Ishikawa (cell line): ENCODE results near the gene DCAKD.

Experiments
- CEBPB ChIP-seq: IDR thresholded peaks from 2 replicates; pipeline ENCODE4 v1.6.1; 2012
- CREB1 ChIP-seq: IDR thresholded peaks from 2 replicates; pipeline ENCODE4 v1.6.1; 2012; ENCODE audit warnings: low read depth
- EGR1 ChIP-seq: IDR thresholded peaks from 2 replicates; pipeline ENCODE4 v1.6.1; 2012
- EP300 ChIP-seq: IDR thresholded peaks from 2 replicates; pipeline ENCODE4 v1.6.1; 2012; ENCODE audit warnings: borderline replicate concordance
- FOXM1 ChIP-seq: IDR thresholded peaks from 2 replicates; pipeline ENCODE4 v1.6.1; 2012; ENCODE audit warnings: low read depth, borderline replicate concordance
- NFIC ChIP-seq: IDR thresholded peaks from 2 replicates; pipeline ENCODE4 v1.6.1; 2012
- RAD21 ChIP-seq: IDR thresholded peaks from 2 replicates; pipeline ENCODE4 v1.6.1; 2012; ENCODE audit warnings: low read depth
- TAF1 ChIP-seq: IDR thresholded peaks from 2 replicates; pipeline ENCODE4 v1.6.1; 2012; ENCODE audit warnings: low read depth, mild to moderate bottlenecking
- TCF12 ChIP-seq: IDR thresholded peaks from 2 replicates; pipeline ENCODE4 v1.6.1; 2012; ENCODE audit warnings: low read depth
- TEAD4 ChIP-seq: IDR thresholded peaks from 2 replicates; pipeline ENCODE4 v1.6.1; 2012
- YY1 ChIP-seq: IDR thresholded peaks from 2 replicates; pipeline ENCODE4 v1.6.1; 2012; ENCODE audit warnings: low read depth
- ZBTB7A ChIP-seq: IDR thresholded peaks from 2 replicates; pipeline ENCODE4 v1.6.1; 2012; ENCODE audit warnings: low read depth
- TF ChIP-seq, protein P1 (sequence below): IDR thresholded peaks from 2 replicates; pipeline ENCODE4 v1.6.1; 2012
- TF ChIP-seq, protein P2 (sequence below): IDR thresholded peaks from 2 replicates; pipeline ENCODE4 v1.6.1; 2012; ENCODE audit warnings: low read depth, mild to moderate bottlenecking
- TF ChIP-seq, protein P3 (sequence below): IDR thresholded peaks from 2 replicates; pipeline ENCODE4 v1.6.1; 2012

DCAKD gene

DNA sequence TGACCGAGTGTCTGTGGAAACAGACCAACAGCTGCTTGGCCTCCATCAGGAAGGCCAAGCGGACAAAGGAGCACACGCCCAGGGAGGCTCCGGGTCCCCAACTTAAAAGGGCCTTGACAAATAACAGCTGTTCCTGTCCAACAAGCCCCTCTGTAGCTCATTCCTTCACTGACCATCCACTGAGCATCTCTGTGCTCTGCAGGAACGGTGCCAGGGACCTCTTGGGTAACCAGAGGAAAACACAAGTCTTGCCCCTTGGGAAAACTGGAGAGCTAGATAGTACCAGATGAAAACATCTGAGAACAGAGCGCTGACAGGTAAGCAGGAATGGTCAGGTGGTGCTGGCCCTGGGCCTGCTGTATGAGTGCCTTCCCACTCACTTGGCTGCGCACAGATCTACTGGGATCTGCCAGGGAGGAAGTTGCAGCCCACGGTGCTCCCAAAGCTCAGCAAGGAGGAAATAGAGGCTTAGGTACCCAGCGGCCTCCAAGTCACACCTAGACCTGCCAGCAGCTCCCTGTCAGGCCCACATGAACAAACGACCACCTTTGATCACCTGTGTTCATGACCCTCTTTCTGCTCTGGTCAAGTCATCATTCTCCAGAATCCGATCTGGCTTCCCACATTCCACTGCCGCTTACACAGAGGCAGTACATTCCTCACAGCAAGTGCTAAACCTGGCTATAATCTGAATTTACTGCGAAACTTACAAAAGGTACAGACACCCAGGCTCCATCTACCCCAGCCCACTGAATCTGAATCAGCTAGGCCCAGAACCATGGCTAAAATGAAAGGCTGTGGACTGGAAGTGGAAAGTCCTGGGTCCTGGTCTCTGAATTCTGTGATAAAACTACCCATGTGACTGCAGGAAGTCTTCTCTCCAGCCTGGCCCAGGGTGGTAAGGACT, 12.5 kb downstream of the DCAKD start:
- no peak for TF ChIP-seq CEBPB
- TF ChIP-seq FOXM1: no peak
- TF ChIP-seq TAF1: no peak
- TF ChIP-seq NFIC: no peak

DNA sequence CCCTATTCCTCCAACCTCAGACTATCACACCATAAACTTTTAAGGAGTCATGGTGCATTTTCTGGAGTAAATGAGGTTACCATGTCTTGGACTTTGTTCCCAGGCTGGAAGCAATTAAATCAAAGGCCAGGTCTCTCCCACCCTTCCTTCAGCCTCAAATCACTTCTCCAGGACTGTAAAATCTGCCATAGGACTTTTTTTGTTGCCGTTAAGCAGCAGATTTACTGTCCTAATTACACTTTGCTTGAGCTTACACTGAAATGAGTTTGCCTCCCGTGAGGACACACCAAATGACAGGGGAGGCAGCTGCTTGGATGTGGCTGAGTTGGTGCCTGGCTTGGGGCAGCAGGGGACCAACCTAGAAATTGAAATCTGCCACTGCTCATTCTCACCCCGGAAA, 14.7 kb downstream of the DCAKD start:
- TF ChIP-seq FOXM1 (no peak), NFIC (no peak), TAF1 (no peak)

DNA sequence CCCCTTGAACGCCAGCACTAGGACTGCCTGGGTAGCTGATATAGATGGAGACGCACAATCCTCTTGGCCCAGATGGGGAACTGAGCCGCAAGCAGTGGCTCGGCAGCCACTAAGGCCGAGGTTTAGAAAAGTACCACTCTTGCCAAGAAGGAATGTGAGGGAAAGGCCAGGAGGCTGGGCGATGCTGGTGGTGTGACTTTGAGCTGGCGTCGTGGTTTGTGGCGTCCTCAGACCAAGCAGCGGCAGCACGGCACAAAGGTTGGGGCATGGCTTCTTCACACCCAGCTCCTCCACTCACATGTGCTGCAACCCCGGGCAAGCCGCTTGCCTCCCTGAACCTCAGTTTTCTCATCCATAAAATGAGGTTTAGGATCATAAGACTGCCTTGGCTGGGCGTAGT, 15.6 kb downstream of the DCAKD start:
- TF ChIP-seq ZBTB7A (no peak), EP300 (no peak), TEAD4 (no peak), FOXM1 (no peak), YY1 (no peak), CEBPB (no peak), RAD21 (no peak), EGR1 (no peak), CREB1 (no peak), NFIC (no peak)
- TF ChIP-seq, protein P1, sequence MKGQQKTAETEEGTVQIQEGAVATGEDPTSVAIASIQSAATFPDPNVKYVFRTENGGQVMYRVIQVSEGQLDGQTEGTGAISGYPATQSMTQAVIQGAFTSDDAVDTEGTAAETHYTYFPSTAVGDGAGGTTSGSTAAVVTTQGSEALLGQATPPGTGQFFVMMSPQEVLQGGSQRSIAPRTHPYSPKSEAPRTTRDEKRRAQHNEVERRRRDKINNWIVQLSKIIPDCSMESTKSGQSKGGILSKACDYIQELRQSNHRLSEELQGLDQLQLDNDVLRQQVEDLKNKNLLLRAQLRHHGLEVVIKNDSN: no peak
- TF ChIP-seq, protein P2, sequence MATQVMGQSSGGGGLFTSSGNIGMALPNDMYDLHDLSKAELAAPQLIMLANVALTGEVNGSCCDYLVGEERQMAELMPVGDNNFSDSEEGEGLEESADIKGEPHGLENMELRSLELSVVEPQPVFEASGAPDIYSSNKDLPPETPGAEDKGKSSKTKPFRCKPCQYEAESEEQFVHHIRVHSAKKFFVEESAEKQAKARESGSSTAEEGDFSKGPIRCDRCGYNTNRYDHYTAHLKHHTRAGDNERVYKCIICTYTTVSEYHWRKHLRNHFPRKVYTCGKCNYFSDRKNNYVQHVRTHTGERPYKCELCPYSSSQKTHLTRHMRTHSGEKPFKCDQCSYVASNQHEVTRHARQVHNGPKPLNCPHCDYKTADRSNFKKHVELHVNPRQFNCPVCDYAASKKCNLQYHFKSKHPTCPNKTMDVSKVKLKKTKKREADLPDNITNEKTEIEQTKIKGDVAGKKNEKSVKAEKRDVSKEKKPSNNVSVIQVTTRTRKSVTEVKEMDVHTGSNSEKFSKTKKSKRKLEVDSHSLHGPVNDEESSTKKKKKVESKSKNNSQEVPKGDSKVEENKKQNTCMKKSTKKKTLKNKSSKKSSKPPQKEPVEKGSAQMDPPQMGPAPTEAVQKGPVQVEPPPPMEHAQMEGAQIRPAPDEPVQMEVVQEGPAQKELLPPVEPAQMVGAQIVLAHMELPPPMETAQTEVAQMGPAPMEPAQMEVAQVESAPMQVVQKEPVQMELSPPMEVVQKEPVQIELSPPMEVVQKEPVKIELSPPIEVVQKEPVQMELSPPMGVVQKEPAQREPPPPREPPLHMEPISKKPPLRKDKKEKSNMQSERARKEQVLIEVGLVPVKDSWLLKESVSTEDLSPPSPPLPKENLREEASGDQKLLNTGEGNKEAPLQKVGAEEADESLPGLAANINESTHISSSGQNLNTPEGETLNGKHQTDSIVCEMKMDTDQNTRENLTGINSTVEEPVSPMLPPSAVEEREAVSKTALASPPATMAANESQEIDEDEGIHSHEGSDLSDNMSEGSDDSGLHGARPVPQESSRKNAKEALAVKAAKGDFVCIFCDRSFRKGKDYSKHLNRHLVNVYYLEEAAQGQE: no peak
- TF ChIP-seq, protein P3, sequence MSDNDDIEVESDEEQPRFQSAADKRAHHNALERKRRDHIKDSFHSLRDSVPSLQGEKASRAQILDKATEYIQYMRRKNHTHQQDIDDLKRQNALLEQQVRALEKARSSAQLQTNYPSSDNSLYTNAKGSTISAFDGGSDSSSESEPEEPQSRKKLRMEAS: no peak

DNA sequence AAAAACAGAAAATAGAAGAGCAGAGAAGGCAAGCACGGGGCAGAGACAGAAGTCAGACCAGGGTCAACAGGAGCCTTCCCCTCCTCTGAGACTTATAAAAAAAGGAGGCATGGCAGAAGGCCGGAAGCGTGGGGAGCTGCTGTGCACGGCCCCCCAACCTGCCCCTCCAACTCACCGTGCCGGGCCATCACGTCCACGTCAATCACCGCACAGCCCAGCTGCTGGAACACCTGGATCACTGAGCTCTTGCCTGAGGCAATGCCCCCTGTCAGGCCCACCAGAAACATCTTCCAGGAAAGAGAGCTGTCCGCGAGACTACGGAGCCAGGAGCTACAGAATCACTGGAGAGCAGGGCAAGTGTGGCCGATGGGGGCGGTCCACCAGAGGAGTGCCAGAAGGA, 16.8 kb downstream of the DCAKD start:
- no peak for TF ChIP-seq TEAD4

DNA sequence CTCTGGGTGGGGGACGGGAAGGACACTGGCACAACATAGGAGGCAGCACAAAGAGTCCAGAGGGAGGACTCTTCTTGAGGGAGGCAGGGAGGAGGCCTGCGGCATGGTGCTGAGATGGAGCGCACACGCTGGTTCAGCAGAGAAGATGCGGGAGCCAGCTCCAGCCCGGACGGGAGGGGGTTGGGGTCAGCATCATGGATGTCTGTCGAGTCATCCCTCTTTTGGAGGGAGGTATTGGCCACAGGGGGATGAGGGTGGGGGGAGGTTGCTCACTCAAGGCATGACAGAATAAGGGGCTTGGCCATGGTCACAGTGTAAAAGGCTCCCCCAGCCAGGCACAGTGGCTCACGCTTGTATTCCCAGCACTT, 19.3 kb downstream of the DCAKD start:
- TF ChIP-seq YY1: no peak
- TF ChIP-seq, protein P3: no peak
- no peak for TF ChIP-seq NFIC
- no peak for TF ChIP-seq CEBPB
- TF ChIP-seq FOXM1: no peak
- TF ChIP-seq TEAD4: no peak
- TF ChIP-seq EGR1: no peak
- TF ChIP-seq, protein P2: no peak
- TF ChIP-seq EP300: no peak
- no peak for TF ChIP-seq TAF1
- TF ChIP-seq, protein P1: no peak
- TF ChIP-seq CREB1: no peak
- no peak for TF ChIP-seq RAD21
- no peak for TF ChIP-seq TCF12

DNA sequence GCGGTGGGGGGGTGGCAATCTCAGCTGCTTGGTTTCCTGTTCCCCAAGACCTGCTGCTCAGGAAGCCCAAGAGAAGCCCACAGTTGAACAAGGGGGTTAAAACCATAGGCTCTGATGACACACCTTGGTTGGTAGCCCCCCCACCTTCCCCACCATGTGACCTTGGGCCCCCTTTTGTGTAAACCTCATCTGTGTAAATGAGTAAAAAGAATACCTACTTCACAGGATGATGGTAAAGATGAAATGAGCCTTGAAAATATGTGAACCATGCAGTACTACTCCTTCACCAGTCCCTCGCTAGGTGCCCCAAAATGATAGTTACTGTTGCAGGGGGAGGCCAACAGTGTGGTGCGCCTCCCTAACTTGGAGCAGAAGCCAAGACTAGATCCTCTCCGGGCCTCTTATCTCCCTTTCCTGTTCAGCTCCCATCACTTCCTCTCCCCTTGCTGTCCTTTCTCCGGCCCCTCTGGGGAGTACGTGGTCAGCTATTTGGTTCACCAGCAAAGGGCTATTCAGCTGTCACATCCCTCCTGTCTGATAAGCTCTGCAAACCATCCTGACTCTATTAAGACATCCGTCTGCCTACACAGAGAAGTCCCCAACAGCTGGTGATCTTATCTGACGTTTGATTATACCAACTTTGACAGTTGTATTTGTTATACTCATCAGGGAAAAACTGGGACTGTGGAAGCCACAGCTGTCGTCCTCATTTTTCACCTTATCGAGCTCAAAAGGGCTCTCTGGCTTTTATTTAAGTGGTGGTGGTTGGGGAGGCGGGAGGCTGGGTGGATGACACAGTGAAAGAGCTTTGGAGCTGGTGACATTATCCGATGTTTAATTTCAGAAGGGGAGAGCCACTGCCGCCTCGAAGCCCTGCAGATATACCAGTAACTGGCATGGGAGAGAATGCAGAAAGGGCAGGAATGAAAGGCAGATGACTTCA, 19.9 kb downstream of the DCAKD start:
- TF ChIP-seq YY1 (no peak), FOXM1 (no peak), RAD21 (no peak), ZBTB7A (no peak), TEAD4 (no peak), TCF12 (no peak), TAF1 (no peak), NFIC (no peak), EGR1 (no peak), EP300 (no peak)
- TF ChIP-seq, protein P1: no peak
- TF ChIP-seq, protein P2: no peak
